HepG2 (cell line): Measurements from ENCODE around the gene TP73. TPM values are rescaled to one million over a fixed set of nuclear protein-coding genes. Genes with fewer than 3 reads are reported as not detected.

Source experiments
- ATAC-seq: fragments of 200-7000 bp; cut with Tn5 transposase; 3 replicates; pipeline ENCODE4 v1.9.1; 2020; ENCODE audit warnings: mild to moderate bottlenecking, moderate library complexity
- BruUV-seq: library from RNA; stranded (reverse); fragments of 400-500 nt; replicated peaks from 2 replicates; lab custom pipeline; 2021; lab: Mats Ljungman, UMichigan
- CTCF ChIA-PET: fragments of 300-600 bp; formaldehyde crosslinking; extraction: SDS; loops from one replicate; lab custom pipeline; 2021; ENCODE audit warnings: low total read pairs, inconsistent platforms, low intra/inter-chr PET ratio; lab: Yijun Ruan, JAX
- POLR2A ChIA-PET: fragments of 350-600 bp; sonication (Branson Sonifier 250); formaldehyde crosslinking; loops from one replicate; lab custom pipeline; 2020; ENCODE audit warnings: antibody characterized with exemption, inconsistent platforms; lab: Yijun Ruan, JAX
- DNase-seq: peaks from one replicate; pipeline ENCODE4 v3.0.0-alpha.2; 2015; ENCODE audit warnings: low spot score
- FAIRE-seq: peaks from 3 replicates; lab custom pipeline; 2011; peaks lifted over from hg19 to GRCh38; lab: Jason Lieb, UNC
- H2AFZ ChIP-seq: one replicate; pipeline ENCODE4 v1.6.1; 2011; ENCODE audit warnings: low read length, inconsistent platforms
- H3K27ac ChIP-seq: fragments of 300-600 bp; 3 replicates; pipeline ENCODE4 v1.8.0; 2011; ENCODE audit warnings: mixed run types, mild to moderate bottlenecking, mixed read lengths, low read length, inconsistent platforms; ENCODE audit not compliant: insufficient read depth; ENCODE audit errors: extremely low read length
- H3K27me3 ChIP-seq, 2 experiments: fragments of 200-600 bp in 1 of 2; 2 replicates in 1 of 2; 3 replicates in 1 of 2; pipeline versions ENCODE4 v1.6.0 to v1.8.0; 2011; ENCODE audit warnings: low read length in 2 of 2, mild to moderate bottlenecking in 2 of 2, moderate library complexity in 2 of 2, inconsistent platforms in 1 of 2; ENCODE audit not compliant: insufficient read depth in 2 of 2, control insufficient read depth in 1 of 2
- H3K36me3 ChIP-seq, 2 experiments: fragments of 200-600 bp in 1 of 2; replicated peaks in 1 of 2; 2 replicates in 1 of 2; 3 replicates in 1 of 2; pipeline versions ENCODE4 v1.5.1 to v1.8.0; 2011; ENCODE audit warnings: low read length in 2 of 2, inconsistent platforms in 1 of 2; ENCODE audit not compliant: insufficient read depth in 2 of 2, control insufficient read depth in 1 of 2
- H3K4me1 ChIP-seq: 2 replicates; pipeline ENCODE4 v1.5.1; 2012; ENCODE audit warnings: low read length, inconsistent platforms; ENCODE audit not compliant: insufficient read depth
- H3K4me2 ChIP-seq: 2 replicates; pipeline ENCODE4 v1.6.0; 2011; ENCODE audit warnings: low read depth, low read length, inconsistent platforms
- H3K4me3 ChIP-seq, 3 experiments: fragments of 200-600 bp in 1 of 3; sonication (generic), shearing (Covaris generic) in 1 of 3; replicated peaks in 1 of 3; 2 replicates each; pipeline ENCODE4 v1.5.1; 2011 to 2016; ENCODE audit warnings: low read length in 3 of 3, inconsistent platforms in 2 of 3, low read depth in 2 of 3, mild to moderate bottlenecking in 2 of 3, control low read depth in 1 of 3, mixed read lengths in 1 of 3; ENCODE audit not compliant: insufficient read depth in 1 of 3
- H3K79me2 ChIP-seq: one replicate; pipeline ENCODE4 v1.6.1; 2011; ENCODE audit warnings: low read length, inconsistent platforms; ENCODE audit not compliant: insufficient read depth
- H3K9ac ChIP-seq: 2 replicates; pipeline ENCODE4 v1.6.0; 2011; ENCODE audit warnings: mild to moderate bottlenecking, low read depth, low read length, inconsistent platforms; ENCODE audit not compliant: insufficient read depth
- H3K9me3 ChIP-seq: 2 replicates; pipeline ENCODE4 v1.5.1; 2012; ENCODE audit warnings: mild to moderate bottlenecking, low read length
- H4K20me1 ChIP-seq: 2 replicates; pipeline ENCODE4 v1.6.0; 2011; ENCODE audit warnings: inconsistent platforms, mild to moderate bottlenecking, low read length, moderate library complexity; ENCODE audit not compliant: insufficient read depth
- ESRRA ChIP-seq: sonication (generic); formaldehyde crosslinking; IDR thresholded peaks from 2 replicates; pipeline ENCODE4 v1.5.1; 2020; ENCODE audit warnings: mild to moderate bottlenecking, low read depth, missing genetic modification reagents
- HNRNPL ChIP-seq: fragments of 200-400 bp; formaldehyde crosslinking; IDR thresholded peaks from 2 replicates; pipeline ENCODE4 v1.6.1; 2017; ENCODE audit warnings: mild to moderate bottlenecking, low read depth, low read length
- HOXA5 ChIP-seq: sonication (generic); formaldehyde crosslinking; IDR thresholded peaks from 2 replicates; pipeline ENCODE4 v1.4.0; 2020; ENCODE audit warnings: missing genetic modification reagents
- JUN ChIP-seq: sonication (generic); formaldehyde crosslinking; IDR thresholded peaks from 2 replicates; pipeline ENCODE4 v1.4.0; 2020; ENCODE audit warnings: mild to moderate bottlenecking, missing genetic modification reagents
- KLF12 ChIP-seq: sonication (generic); formaldehyde crosslinking; IDR thresholded peaks from 2 replicates; pipeline ENCODE4 v1.4.0; 2020; ENCODE audit warnings: missing genetic modification reagents, borderline replicate concordance
- MED1 ChIP-seq: sonication (generic); formaldehyde crosslinking; IDR thresholded peaks from 2 replicates; pipeline ENCODE4 v1.4.0; 2020; ENCODE audit warnings: missing genetic modification reagents
- PHF8 ChIP-seq: sonication (generic); formaldehyde crosslinking; IDR thresholded peaks from 2 replicates; pipeline ENCODE4 v1.5.0; 2020; ENCODE audit warnings: missing genetic modification reagents
- SALL2 ChIP-seq: sonication (generic); formaldehyde crosslinking; IDR thresholded peaks from 2 replicates; pipeline ENCODE4 v1.8.1; 2023; ENCODE audit warnings: mild to moderate bottlenecking, missing genetic modification reagents, inconsistent platforms
- SRSF1 ChIP-seq: fragments of 200-400 bp; formaldehyde crosslinking; optimal IDR thresholded peaks from 2 replicates; pipeline ENCODE3; 2017; ENCODE audit warnings: mild to moderate bottlenecking, low read depth, low read length, moderate library complexity
- ZNF143 ChIP-seq: sonication (generic); formaldehyde crosslinking; IDR thresholded peaks from 2 replicates; pipeline ENCODE4 v1.4.0; 2020; ENCODE audit warnings: missing genetic modification reagents
- ZNF572 ChIP-seq: sonication (generic); formaldehyde crosslinking; IDR thresholded peaks from 2 replicates; pipeline ENCODE4 v1.5.1; 2020; ENCODE audit warnings: mild to moderate bottlenecking, missing genetic modification reagents
- ZNF607 ChIP-seq: sonication (generic); formaldehyde crosslinking; IDR thresholded peaks from 2 replicates; pipeline ENCODE4 v1.5.1; 2020; ENCODE audit warnings: missing genetic modification reagents, mild to moderate bottlenecking, borderline replicate concordance
- ZNF709 ChIP-seq: sonication (generic); formaldehyde crosslinking; IDR thresholded peaks from 2 replicates; pipeline ENCODE4 v1.5.0; 2020; ENCODE audit warnings: mild to moderate bottlenecking, missing genetic modification reagents
- WGBS: methylation state at CpG from one replicate; pipeline ENCODE4 v1.1.6; 2017; ENCODE audit warnings: low lambda C conversion rate; 5-methylcytosine and 5-hydroxymethylcytosine counted together
- in situ Hi-C: cut with HindIII; loops from 2 replicates; pipeline ENCODE4 v1.10.0; 2017; ENCODE audit warnings: low pct_unique_long_range_greater_than_20kb; ENCODE audit not compliant: extremely low pct_ligation_motif_present
- intact Hi-C: fragments of 100-400 bp; cut with micrococcal nuclease; formaldehyde crosslinking; loops from one replicate; pipeline ENCODE4 v1.10.0; 2022; ENCODE audit not compliant: unreplicated experiment
- polyA plus RNA-seq, 8 experiments: library from polyadenylated mRNA; depleted of rRNA in 3 of 8; stranded (reverse) in 7 of 8; unstranded in 1 of 8; fragments of >200 nt; fragmentation: Illumina TruSeq in 4 of 8; extraction: Trizol in 4 of 8; gene quantifications; 2 replicates each; pipeline versions ENCODE4 v1.2.1 to v1.2.3, GENCODE V29; 2011 to 2016; ENCODE audit warnings: low read depth in 4 of 8, missing spikeins in 1 of 8, mixed read lengths in 1 of 8; ENCODE audit not compliant: insufficient read depth in 1 of 8
- total RNA-seq, 5 experiments: library from RNA; depleted of rRNA; stranded (reverse); fragments of >200 nt; fragmentation: Illumina TruSeq; extraction: Trizol; gene quantifications; 2 replicates each; pipeline ENCODE4 v1.2.3, GENCODE V29; 2016; ENCODE audit warnings: low read depth in 1 of 5
- TF ChIP-seq, protein P1 (sequence below): sonication (generic); formaldehyde crosslinking; IDR thresholded peaks from 2 replicates; pipeline ENCODE4 v1.4.0; 2020; ENCODE audit warnings: missing genetic modification reagents, borderline replicate concordance
- TF ChIP-seq, protein P2 (sequence below): sonication (generic); formaldehyde crosslinking; IDR thresholded peaks from 2 replicates; pipeline ENCODE4 v1.8.1; 2022; ENCODE audit warnings: mild to moderate bottlenecking, missing genetic modification reagents
- TF ChIP-seq, protein P3 (sequence below): sonication (generic); formaldehyde crosslinking; IDR thresholded peaks from 2 replicates; pipeline ENCODE4 v1.9.0; 2021; ENCODE audit warnings: missing genetic modification reagents, borderline replicate concordance

Gene TP73
- total and polyA plus RNA-seq, 2 of the 13 experiments (the other 11 are each of a cell fraction or from before 2014, with no cell fraction given) = 0.49 to 1.1 TPM

DNA sequence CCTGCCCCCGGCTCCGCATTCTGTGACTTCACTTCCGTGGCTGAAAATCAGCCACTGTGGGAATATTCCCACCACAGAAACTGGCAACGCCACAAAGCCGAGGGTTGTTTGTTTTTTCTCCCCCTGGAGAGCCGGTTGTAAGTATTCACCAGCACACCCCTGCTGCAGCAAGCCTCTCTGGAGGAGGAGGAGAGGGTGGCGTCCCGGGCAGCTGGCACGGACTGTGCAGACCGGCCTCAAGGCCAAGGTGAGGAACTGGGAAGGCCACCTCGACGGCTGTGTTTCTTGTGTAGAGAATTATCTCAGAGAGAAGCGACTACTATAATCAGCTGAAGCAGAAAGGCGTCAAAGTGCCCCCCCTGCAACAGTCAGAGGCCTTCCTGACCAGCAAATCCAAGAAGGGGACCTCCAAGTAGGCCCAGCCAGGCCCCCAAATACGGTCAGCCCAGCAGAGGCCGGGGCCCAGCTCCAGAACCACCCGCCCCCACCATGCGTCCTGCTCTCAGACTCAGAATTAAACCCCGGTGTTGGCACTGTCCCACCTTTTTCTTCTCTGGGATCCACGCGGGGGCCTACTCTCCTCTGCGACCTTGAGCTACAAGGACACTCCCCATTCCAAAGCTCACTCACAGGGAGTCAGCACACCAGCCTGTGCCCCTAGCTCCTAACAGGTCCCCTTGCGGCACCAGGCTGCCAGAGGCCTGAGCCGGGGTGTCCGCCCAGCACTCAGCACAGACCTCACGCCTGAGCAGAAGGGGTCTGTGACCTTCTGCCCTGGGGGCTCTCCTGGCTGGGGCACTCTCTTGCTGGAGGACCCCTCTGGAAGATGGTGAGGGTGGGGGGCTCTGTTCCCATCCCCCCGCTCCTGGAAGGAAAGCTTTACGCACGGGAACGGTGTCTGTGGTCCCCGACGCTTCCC, 119.1 kb downstream of the TP73 start:
- POLR2A ChIA-PET = interaction anchor here (0.6 to 2.0 kb wide), 19 partner anchors 10 to 432 kb away, joined by 3 to 15 read pairs (median 3); partner anchors contain the start of genes C1orf174, CCDC27 and LRRC47
- CTCF ChIA-PET = no interaction called here
- DNase-seq (peak; percentile 85), FAIRE-seq (peak; percentile 40), ATAC-seq (peak; percentile 62)
- Histone ChIP-seq H3K79me2 (peaks cover 18% of the 10 kb centered on the region), H3K9me3 (no peaks in the 10 kb centered on the region), H3K27me3 (no peaks in the 10 kb centered on the region; a peak in 2 of 5 replicates), H3K9ac (peak overlapping the region; percentile 79), H4K20me1 (no peaks in the 10 kb centered on the region), H3K27ac (peak overlapping the region; percentile 86), H2AFZ (no peak overlapping the region), H3K36me3 (no peaks in the 10 kb centered on the region), H3K4me2 (peak overlapping the region; percentile 92), H3K4me1 (peaks cover 62% of the 10 kb centered on the region), H3K4me3 (peak overlapping the region; percentile 57 to 81 (median 77))
- in situ Hi-C loops (no loop called here), intact Hi-C loops (loop anchor here (10.0 kb wide), 1 partner anchor 133 kb away; the partner anchor contains the start of gene C1orf174)
- WGBS = 35% methylated on average over 15 of the region's 32 CpGs
- TSS peak; percentile 62 for BruUV-seq
- TF ChIP-seq HNRNPL = 0 out of 2 replicates have a peak, but pooled peaks have one; percentile 47
- 0 out of 2 replicates have a peak, but pooled peaks have one; percentile 27 for TF ChIP-seq JUN (CRISPR knock-in tag)
- TF ChIP-seq ZNF607 (CRISPR knock-in tag) = 0 out of 2 replicates have a peak, but pooled peaks have one; percentile 38
- 0 out of 2 replicates have a peak, but pooled peaks have one; percentile 55 for TF ChIP-seq KLF12 (CRISPR knock-in tag)
- TF ChIP-seq, protein P1, sequence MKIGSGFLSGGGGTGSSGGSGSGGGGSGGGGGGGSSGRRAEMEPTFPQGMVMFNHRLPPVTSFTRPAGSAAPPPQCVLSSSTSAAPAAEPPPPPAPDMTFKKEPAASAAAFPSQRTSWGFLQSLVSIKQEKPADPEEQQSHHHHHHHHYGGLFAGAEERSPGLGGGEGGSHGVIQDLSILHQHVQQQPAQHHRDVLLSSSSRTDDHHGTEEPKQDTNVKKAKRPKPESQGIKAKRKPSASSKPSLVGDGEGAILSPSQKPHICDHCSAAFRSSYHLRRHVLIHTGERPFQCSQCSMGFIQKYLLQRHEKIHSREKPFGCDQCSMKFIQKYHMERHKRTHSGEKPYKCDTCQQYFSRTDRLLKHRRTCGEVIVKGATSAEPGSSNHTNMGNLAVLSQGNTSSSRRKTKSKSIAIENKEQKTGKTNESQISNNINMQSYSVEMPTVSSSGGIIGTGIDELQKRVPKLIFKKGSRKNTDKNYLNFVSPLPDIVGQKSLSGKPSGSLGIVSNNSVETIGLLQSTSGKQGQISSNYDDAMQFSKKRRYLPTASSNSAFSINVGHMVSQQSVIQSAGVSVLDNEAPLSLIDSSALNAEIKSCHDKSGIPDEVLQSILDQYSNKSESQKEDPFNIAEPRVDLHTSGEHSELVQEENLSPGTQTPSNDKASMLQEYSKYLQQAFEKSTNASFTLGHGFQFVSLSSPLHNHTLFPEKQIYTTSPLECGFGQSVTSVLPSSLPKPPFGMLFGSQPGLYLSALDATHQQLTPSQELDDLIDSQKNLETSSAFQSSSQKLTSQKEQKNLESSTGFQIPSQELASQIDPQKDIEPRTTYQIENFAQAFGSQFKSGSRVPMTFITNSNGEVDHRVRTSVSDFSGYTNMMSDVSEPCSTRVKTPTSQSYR (CRISPR knock-in tag) = peak; percentile 44; the same call in 1 of the 2 replicates
- TF ChIP-seq ESRRA (CRISPR knock-in tag) = peak; percentile 96
- TF ChIP-seq PHF8 = peak; percentile 65
- peak; percentile 80; the same call in 1 of the 2 replicates for TF ChIP-seq ZNF709 (CRISPR knock-in tag)
- TF ChIP-seq SRSF1 = peak; percentile 33
- peak; percentile 41; the same call in 1 of the 2 replicates for TF ChIP-seq MED1 (CRISPR knock-in tag)
- TF ChIP-seq ZNF572 = 0 out of 2 replicates have a peak, but pooled peaks have one; percentile 60
- peak; percentile 66 for TF ChIP-seq SALL2 (CRISPR knock-in tag)
- peak; percentile 18; the same call in 1 of the 2 replicates for TF ChIP-seq ZNF143 (CRISPR knock-in tag)
- 0 out of 2 replicates have a peak, but pooled peaks have one; percentile 14 for TF ChIP-seq HOXA5 (CRISPR knock-in tag)
- TF ChIP-seq, protein P2, sequence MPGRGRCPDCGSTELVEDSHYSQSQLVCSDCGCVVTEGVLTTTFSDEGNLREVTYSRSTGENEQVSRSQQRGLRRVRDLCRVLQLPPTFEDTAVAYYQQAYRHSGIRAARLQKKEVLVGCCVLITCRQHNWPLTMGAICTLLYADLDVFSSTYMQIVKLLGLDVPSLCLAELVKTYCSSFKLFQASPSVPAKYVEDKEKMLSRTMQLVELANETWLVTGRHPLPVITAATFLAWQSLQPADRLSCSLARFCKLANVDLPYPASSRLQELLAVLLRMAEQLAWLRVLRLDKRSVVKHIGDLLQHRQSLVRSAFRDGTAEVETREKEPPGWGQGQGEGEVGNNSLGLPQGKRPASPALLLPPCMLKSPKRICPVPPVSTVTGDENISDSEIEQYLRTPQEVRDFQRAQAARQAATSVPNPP = 0 out of 2 replicates have a peak, but pooled peaks have one; percentile 56
- TF ChIP-seq, protein P3, sequence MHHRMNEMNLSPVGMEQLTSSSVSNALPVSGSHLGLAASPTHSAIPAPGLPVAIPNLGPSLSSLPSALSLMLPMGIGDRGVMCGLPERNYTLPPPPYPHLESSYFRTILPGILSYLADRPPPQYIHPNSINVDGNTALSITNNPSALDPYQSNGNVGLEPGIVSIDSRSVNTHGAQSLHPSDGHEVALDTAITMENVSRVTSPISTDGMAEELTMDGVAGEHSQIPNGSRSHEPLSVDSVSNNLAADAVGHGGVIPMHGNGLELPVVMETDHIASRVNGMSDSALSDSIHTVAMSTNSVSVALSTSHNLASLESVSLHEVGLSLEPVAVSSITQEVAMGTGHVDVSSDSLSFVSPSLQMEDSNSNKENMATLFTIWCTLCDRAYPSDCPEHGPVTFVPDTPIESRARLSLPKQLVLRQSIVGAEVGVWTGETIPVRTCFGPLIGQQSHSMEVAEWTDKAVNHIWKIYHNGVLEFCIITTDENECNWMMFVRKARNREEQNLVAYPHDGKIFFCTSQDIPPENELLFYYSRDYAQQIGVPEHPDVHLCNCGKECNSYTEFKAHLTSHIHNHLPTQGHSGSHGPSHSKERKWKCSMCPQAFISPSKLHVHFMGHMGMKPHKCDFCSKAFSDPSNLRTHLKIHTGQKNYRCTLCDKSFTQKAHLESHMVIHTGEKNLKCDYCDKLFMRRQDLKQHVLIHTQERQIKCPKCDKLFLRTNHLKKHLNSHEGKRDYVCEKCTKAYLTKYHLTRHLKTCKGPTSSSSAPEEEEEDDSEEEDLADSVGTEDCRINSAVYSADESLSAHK (CRISPR knock-in tag) = no peak
